HG02981 (cell line): ENCODE data around the gene CACUL1.
A peak's percentile ranks its signal among the peaks of the same experiment; 100 is the strongest.

Source experiments
- ATAC-seq: cut with Tn5 transposase; IDR thresholded peaks from one replicate; pipeline ENCODE4 v1.9.1; 2021; ENCODE audit warnings: mild to moderate bottlenecking, moderate library complexity; ENCODE audit not compliant: unreplicated experiment

The CACUL1 gene

GRCh38 chr10:118735294-118735693 is 19.5 kb downstream of the CACUL1 start:
- ATAC-seq, result no peak

- ATAC-seq, result no peak
Measured at GRCh38 chr10:118734475-118734874, 20.3 kb downstream of the CACUL1 start.

GRCh38 chr10:118732245-118733165 is 22.3 kb downstream of the CACUL1 start:
- no peak for ATAC-seq

GRCh38 chr10:118730756-118731456 is 23.9 kb downstream of the CACUL1 start:
- no peak for ATAC-seq

GRCh38 chr10:118729641-118730258 is 25.0 kb downstream of the CACUL1 start:
- peak; percentile 85 for ATAC-seq

- ATAC-seq, result peak; percentile 5
Measured at GRCh38 chr10:118729200-118729599, 25.6 kb downstream of the CACUL1 start.

GRCh38 chr10:118725886-118726500 is 28.8 kb downstream of the CACUL1 start:
- ATAC-seq, result no peak

- no peak for ATAC-seq
Measured at GRCh38 chr10:118723466-118723865, 31.3 kb downstream of the CACUL1 start.

- ATAC-seq, result no peak
Measured at GRCh38 chr10:118721539-118721876, 33.3 kb downstream of the CACUL1 start.

GRCh38 chr10:118720685-118721538 is 33.9 kb downstream of the CACUL1 start:
- ATAC-seq, result no peak

GRCh38 chr10:118714366-118714765 is 40.4 kb downstream of the CACUL1 start:
- ATAC-seq, result no peak

GRCh38 chr10:118712930-118713634 is 41.7 kb downstream of the CACUL1 start:
- no peak for ATAC-seq

- ATAC-seq, result no peak
Measured at GRCh38 chr10:118712080-118712479, 42.7 kb downstream of the CACUL1 start.

GRCh38 chr10:118710487-118710886 is 44.3 kb downstream of the CACUL1 start:
- ATAC-seq, result no peak

GRCh38 chr10:118708571-118708970 is 46.2 kb downstream of the CACUL1 start:
- ATAC-seq, result no peak

GRCh38 chr10:118704711-118705110 is 50.1 kb downstream of the CACUL1 start:
- ATAC-seq, result no peak

GRCh38 chr10:118701529-118702323 is 53.0 kb downstream of the CACUL1 start:
- no peak for ATAC-seq

- ATAC-seq, result peak; percentile 99
Measured at GRCh38 chr10:118698421-118698820, 56.3 kb downstream of the CACUL1 start.

GRCh38 chr10:118694848-118695247 is 59.9 kb downstream of the CACUL1 start:
- no peak for ATAC-seq
